GM12891 (cell line): ENCODE results near the gene PDGFD.

Source experiments
- PAX5 ChIP-seq: IDR thresholded peaks from 2 replicates; pipeline ENCODE4 v1.6.1; 2011; ENCODE audit warnings: low read length, moderate library complexity, mild to moderate bottlenecking; ENCODE audit not compliant: insufficient read depth, severe bottlenecking
- POLR2A ChIP-seq: IDR thresholded peaks from 2 replicates; pipeline ENCODE4 v1.6.1; 2011; ENCODE audit warnings: low read depth, low read length, control low read depth
- POLR2AphosphoS5 ChIP-seq: IDR thresholded peaks from 2 replicates; pipeline ENCODE4 v1.6.1; 2011; ENCODE audit warnings: low read depth, low read length, control low read depth
- TAF1 ChIP-seq: IDR thresholded peaks from 2 replicates; pipeline ENCODE4 v1.6.1; 2011; ENCODE audit warnings: low read depth, low read length, control low read depth

- no peak for TF ChIP-seq TAF1
- no peak for TF ChIP-seq POLR2AphosphoS5
- TF ChIP-seq POLR2A: no peak
- TF ChIP-seq PAX5: no peak
These were observed 270.6 kb downstream of the PDGFD start for GRCh38 chr11:103893371-103893770.
